K562 (cell line): ENCODE results near the gene PPCDC. TPM values are rescaled to one million over a fixed set of nuclear protein-coding genes. Genes with fewer than 3 reads are reported as not detected.
A peak's percentile ranks its signal among the peaks of the same experiment; 100 is the strongest.

Experiments used
- FOXA3 ChIP-seq, 2 experiments: fragments of 450-650 bp in 1 of 2; sonication (generic) in 1 of 2; formaldehyde crosslinking; IDR thresholded peaks in 1 of 2; conservative IDR thresholded peaks in 1 of 2; 2 replicates each; pipeline versions ENCODE4 v1.4.0 to v1.8.0; 2020 to 2022; ENCODE audit warnings: mild to moderate bottlenecking in 2 of 2, missing genetic modification reagents in 1 of 2
- HNRNPL ChIP-seq: fragments of 200-400 bp; formaldehyde crosslinking; IDR thresholded peaks from 2 replicates; pipeline ENCODE4 v1.6.1; 2017; ENCODE audit warnings: low read depth, mild to moderate bottlenecking, low read length
- POLR2H ChIP-seq: IDR thresholded peaks from 2 replicates; pipeline ENCODE4 v1.6.1; 2016; ENCODE audit warnings: missing genetic modification characterization, low read depth, mild to moderate bottlenecking, control low read depth, missing compliant biosample characterization, moderate library complexity
- PYGO2 ChIP-seq: fragments of 450-650 bp; IDR thresholded peaks from 2 replicates; pipeline ENCODE4 v1.6.1; 2016; ENCODE audit warnings: mild to moderate bottlenecking, missing genetic modification characterization, moderate library complexity, missing compliant biosample characterization
- STAT5A ChIP-seq: IDR thresholded peaks from 2 replicates; pipeline ENCODE4 v1.6.1; 2012; ENCODE audit warnings: low read length, inconsistent platforms, borderline replicate concordance
- polyA plus RNA-seq, 8 experiments: library from polyadenylated mRNA; depleted of rRNA in 4 of 8; stranded (reverse) in 5 of 8; unstranded in 3 of 8; fragments of >200 nt; fragmentation: Nextera tagmentation in 2 of 8; fragmentation: Illumina TruSeq in 1 of 8; extraction: Ambion mirVana in 2 of 8; extraction: Trizol in 1 of 8; gene quantifications; 2 replicates each; pipeline versions ENCODE4 v1.2.1 to v1.2.3, GENCODE V29; 2011 to 2014; ENCODE audit warnings: inconsistent platforms in 1 of 8, missing spikeins in 1 of 8
- total RNA-seq, 7 experiments: library from RNA; depleted of rRNA in 6 of 7; stranded (reverse); fragments of >200 nt in 6 of 7; fragmentation: Illumina TruSeq in 2 of 7; extraction: Trizol in 2 of 7; gene quantifications; 2 replicates each; pipeline versions ENCODE4 v1.2.1 to v1.2.3, GENCODE V29; 2011 to 2021; ENCODE audit warnings: low replicate concordance in 1 of 7
- TF ChIP-seq, protein P1 (sequence below): fragments of 250-450 bp; sonication (Bioruptor Pico); IDR thresholded peaks from 2 replicates; pipeline ENCODE4 v1.4.0; 2020
- TF ChIP-seq, protein P2 (sequence below): fragments of 250-450 bp; sonication (Bioruptor Pico); IDR thresholded peaks from 2 replicates; pipeline ENCODE4 v1.9.0; 2021; ENCODE audit warnings: mild to moderate bottlenecking, inconsistent platforms
- TF ChIP-seq, protein P3 (sequence below): fragments of 450-650 bp; IDR thresholded peaks from 2 replicates; pipeline ENCODE4 v1.6.1; 2016; ENCODE audit warnings: mild to moderate bottlenecking, moderate library complexity
- TF ChIP-seq, protein P4 (sequence below), 2 experiments: fragments of 450-650 bp in 1 of 2; sonication (generic) in 1 of 2; formaldehyde crosslinking in 1 of 2; IDR thresholded peaks in 1 of 2; conservative IDR thresholded peaks in 1 of 2; 2 replicates each; pipeline versions ENCODE4 v1.6.1 to v1.8.1; 2016 to 2023; ENCODE audit warnings: mild to moderate bottlenecking in 2 of 2, moderate library complexity in 2 of 2, inconsistent platforms in 1 of 2, missing genetic modification reagents in 1 of 2

The PPCDC gene
- total and polyA plus RNA-seq, 9 of the 15 experiments (the other 6 are each of a cell fraction or from before 2014, with no cell fraction given), result 10.9 to 53.6 (median 16.7) TPM

GRCh38 chr15:75043509-75044257 lies 20.3 kb downstream of the PPCDC start (continued):
- TF ChIP-seq PYGO2 (peak; percentile 29; the same call in 1 of the 2 replicates), FOXA3 (CRISPR knock-in tag; conservative IDR thresholded peaks at IDR 0.05 in 1 of 2, IDR thresholded peaks at IDR 0.05 in 1 of 2) (0 out of 4 replicates have a peak, but pooled peaks of 1 of the 2 experiments have one; percentile 42), HNRNPL (no peak), STAT5A (no peak; the same call in 1 of the 2 replicates), POLR2H (tag) (no peak)
- TF ChIP-seq, protein P1, sequence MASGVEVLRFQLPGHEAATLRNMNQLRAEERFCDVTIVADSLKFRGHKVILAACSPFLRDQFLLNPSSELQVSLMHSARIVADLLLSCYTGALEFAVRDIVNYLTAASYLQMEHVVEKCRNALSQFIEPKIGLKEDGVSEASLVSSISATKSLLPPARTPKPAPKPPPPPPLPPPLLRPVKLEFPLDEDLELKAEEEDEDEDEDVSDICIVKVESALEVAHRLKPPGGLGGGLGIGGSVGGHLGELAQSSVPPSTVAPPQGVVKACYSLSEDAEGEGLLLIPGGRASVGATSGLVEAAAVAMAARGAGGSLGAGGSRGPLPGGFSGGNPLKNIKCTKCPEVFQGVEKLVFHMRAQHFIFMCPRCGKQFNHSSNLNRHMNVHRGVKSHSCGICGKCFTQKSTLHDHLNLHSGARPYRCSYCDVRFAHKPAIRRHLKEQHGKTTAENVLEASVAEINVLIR (CRISPR knock-in tag), result peak; percentile 21; the same call in 1 of the 2 replicates
- TF ChIP-seq, protein P2, sequence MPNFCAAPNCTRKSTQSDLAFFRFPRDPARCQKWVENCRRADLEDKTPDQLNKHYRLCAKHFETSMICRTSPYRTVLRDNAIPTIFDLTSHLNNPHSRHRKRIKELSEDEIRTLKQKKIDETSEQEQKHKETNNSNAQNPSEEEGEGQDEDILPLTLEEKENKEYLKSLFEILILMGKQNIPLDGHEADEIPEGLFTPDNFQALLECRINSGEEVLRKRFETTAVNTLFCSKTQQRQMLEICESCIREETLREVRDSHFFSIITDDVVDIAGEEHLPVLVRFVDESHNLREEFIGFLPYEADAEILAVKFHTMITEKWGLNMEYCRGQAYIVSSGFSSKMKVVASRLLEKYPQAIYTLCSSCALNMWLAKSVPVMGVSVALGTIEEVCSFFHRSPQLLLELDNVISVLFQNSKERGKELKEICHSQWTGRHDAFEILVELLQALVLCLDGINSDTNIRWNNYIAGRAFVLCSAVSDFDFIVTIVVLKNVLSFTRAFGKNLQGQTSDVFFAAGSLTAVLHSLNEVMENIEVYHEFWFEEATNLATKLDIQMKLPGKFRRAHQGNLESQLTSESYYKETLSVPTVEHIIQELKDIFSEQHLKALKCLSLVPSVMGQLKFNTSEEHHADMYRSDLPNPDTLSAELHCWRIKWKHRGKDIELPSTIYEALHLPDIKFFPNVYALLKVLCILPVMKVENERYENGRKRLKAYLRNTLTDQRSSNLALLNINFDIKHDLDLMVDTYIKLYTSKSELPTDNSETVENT (CRISPR knock-in tag), result no peak
- TF ChIP-seq, protein P3, sequence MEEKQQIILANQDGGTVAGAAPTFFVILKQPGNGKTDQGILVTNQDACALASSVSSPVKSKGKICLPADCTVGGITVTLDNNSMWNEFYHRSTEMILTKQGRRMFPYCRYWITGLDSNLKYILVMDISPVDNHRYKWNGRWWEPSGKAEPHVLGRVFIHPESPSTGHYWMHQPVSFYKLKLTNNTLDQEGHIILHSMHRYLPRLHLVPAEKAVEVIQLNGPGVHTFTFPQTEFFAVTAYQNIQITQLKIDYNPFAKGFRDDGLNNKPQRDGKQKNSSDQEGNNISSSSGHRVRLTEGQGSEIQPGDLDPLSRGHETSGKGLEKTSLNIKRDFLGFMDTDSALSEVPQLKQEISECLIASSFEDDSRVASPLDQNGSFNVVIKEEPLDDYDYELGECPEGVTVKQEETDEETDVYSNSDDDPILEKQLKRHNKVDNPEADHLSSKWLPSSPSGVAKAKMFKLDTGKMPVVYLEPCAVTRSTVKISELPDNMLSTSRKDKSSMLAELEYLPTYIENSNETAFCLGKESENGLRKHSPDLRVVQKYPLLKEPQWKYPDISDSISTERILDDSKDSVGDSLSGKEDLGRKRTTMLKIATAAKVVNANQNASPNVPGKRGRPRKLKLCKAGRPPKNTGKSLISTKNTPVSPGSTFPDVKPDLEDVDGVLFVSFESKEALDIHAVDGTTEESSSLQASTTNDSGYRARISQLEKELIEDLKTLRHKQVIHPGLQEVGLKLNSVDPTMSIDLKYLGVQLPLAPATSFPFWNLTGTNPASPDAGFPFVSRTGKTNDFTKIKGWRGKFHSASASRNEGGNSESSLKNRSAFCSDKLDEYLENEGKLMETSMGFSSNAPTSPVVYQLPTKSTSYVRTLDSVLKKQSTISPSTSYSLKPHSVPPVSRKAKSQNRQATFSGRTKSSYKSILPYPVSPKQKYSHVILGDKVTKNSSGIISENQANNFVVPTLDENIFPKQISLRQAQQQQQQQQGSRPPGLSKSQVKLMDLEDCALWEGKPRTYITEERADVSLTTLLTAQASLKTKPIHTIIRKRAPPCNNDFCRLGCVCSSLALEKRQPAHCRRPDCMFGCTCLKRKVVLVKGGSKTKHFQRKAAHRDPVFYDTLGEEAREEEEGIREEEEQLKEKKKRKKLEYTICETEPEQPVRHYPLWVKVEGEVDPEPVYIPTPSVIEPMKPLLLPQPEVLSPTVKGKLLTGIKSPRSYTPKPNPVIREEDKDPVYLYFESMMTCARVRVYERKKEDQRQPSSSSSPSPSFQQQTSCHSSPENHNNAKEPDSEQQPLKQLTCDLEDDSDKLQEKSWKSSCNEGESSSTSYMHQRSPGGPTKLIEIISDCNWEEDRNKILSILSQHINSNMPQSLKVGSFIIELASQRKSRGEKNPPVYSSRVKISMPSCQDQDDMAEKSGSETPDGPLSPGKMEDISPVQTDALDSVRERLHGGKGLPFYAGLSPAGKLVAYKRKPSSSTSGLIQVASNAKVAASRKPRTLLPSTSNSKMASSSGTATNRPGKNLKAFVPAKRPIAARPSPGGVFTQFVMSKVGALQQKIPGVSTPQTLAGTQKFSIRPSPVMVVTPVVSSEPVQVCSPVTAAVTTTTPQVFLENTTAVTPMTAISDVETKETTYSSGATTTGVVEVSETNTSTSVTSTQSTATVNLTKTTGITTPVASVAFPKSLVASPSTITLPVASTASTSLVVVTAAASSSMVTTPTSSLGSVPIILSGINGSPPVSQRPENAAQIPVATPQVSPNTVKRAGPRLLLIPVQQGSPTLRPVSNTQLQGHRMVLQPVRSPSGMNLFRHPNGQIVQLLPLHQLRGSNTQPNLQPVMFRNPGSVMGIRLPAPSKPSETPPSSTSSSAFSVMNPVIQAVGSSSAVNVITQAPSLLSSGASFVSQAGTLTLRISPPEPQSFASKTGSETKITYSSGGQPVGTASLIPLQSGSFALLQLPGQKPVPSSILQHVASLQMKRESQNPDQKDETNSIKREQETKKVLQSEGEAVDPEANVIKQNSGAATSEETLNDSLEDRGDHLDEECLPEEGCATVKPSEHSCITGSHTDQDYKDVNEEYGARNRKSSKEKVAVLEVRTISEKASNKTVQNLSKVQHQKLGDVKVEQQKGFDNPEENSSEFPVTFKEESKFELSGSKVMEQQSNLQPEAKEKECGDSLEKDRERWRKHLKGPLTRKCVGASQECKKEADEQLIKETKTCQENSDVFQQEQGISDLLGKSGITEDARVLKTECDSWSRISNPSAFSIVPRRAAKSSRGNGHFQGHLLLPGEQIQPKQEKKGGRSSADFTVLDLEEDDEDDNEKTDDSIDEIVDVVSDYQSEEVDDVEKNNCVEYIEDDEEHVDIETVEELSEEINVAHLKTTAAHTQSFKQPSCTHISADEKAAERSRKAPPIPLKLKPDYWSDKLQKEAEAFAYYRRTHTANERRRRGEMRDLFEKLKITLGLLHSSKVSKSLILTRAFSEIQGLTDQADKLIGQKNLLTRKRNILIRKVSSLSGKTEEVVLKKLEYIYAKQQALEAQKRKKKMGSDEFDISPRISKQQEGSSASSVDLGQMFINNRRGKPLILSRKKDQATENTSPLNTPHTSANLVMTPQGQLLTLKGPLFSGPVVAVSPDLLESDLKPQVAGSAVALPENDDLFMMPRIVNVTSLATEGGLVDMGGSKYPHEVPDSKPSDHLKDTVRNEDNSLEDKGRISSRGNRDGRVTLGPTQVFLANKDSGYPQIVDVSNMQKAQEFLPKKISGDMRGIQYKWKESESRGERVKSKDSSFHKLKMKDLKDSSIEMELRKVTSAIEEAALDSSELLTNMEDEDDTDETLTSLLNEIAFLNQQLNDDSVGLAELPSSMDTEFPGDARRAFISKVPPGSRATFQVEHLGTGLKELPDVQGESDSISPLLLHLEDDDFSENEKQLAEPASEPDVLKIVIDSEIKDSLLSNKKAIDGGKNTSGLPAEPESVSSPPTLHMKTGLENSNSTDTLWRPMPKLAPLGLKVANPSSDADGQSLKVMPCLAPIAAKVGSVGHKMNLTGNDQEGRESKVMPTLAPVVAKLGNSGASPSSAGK, result peak; percentile 96
- TF ChIP-seq, protein P4, sequence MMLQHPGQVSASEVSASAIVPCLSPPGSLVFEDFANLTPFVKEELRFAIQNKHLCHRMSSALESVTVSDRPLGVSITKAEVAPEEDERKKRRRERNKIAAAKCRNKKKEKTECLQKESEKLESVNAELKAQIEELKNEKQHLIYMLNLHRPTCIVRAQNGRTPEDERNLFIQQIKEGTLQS (IDR thresholded peaks at IDR 0.05), result peak; percentile 82
- TF ChIP-seq, protein P4 (CRISPR knock-in tag; conservative IDR thresholded peaks at IDR 0.05), result peak; percentile 23; the same call in 1 of the 2 replicates
